Measurements from ENCODE around the gene ZNF296.

The ZNF296 gene

GRCh38 chr19:45058622-45059159 is 17.6 kb downstream of the ZNF296 start:
- DNase-seq (ENCODE audit: low read depth) = no peak
- no peak for TF ChIP-seq CTCF (IDR thresholded peaks at IDR 0.05; ENCODE audit: insufficient read depth, low read depth, low read length, missing control alignments)
- H3K4me3 ChIP-seq (ENCODE audit: low read depth, low read length) = no peak overlapping the region

- no peak for TF ChIP-seq CTCF (IDR thresholded peaks at IDR 0.05; ENCODE audit: insufficient read depth, low read depth, low read length, missing control alignments)
- no peak for DNase-seq (ENCODE audit: low read depth)
Measured at GRCh38 chr19:45057444-45057843, 18.8 kb downstream of the ZNF296 start.

GRCh38 chr19:45056831-45057230 is 19.4 kb downstream of the ZNF296 start:
- TF ChIP-seq CTCF (IDR thresholded peaks at IDR 0.05; ENCODE audit: insufficient read depth, low read depth, low read length, missing control alignments) = no peak
- no peak overlapping the region for H3K4me3 ChIP-seq (ENCODE audit: low read depth, low read length)
- no peak for DNase-seq (ENCODE audit: low read depth)

More at GRCh38 chr19:45057444-45057843, 18.8 kb downstream of the ZNF296 start:
- H3K4me3 ChIP-seq (ENCODE audit: low read depth, low read length) = no peak overlapping the region

GRCh38 chr19:45051929-45052579 is 24.2 kb downstream of the ZNF296 start:
- no peak for TF ChIP-seq CTCF (IDR thresholded peaks at IDR 0.05; ENCODE audit: insufficient read depth, low read depth, low read length, missing control alignments)
- DNase-seq (ENCODE audit: low read depth) = peak; percentile 42
- no peak overlapping the region for H3K4me3 ChIP-seq (ENCODE audit: low read depth, low read length)

- no peak for DNase-seq (ENCODE audit: low read depth)
- no peak for TF ChIP-seq CTCF (IDR thresholded peaks at IDR 0.05; ENCODE audit: insufficient read depth, low read depth, low read length, missing control alignments)
- no peak overlapping the region for H3K4me3 ChIP-seq (ENCODE audit: low read depth, low read length)
Measured at GRCh38 chr19:45050036-45050435, 26.2 kb downstream of the ZNF296 start.

- H3K4me3 ChIP-seq (ENCODE audit: low read depth, low read length) = no peak overlapping the region
- TF ChIP-seq CTCF (IDR thresholded peaks at IDR 0.05; ENCODE audit: insufficient read depth, low read depth, low read length, missing control alignments) = no peak
- no peak for DNase-seq (ENCODE audit: low read depth)
Measured at GRCh38 chr19:45049073-45049736, 27.1 kb downstream of the ZNF296 start.
